ENCODE results near the gene MAD1L1. TPM values are rescaled to one million over a fixed set of nuclear protein-coding genes. Genes with fewer than 3 reads are reported as not detected.
"Not testable (repeated sequence)": the region's sequence is repeated elsewhere in the genome, so short reads cannot be mapped to it uniquely, and the experiment has no call there.

The MAD1L1 gene
- total RNA-seq, 1 donor from 2014 or later = 32.3 TPM

- not testable (repeated sequence) for DNase-seq (ENCODE audit: low read depth); H3K27me3 ChIP-seq (ENCODE audit: insufficient read depth, low read length); H3K4me2 ChIP-seq (ENCODE audit: low read length); H3K79me2 ChIP-seq (ENCODE audit: insufficient read depth, low read length); H3K27ac ChIP-seq (ENCODE audit: low read depth, low read length); H3K36me3 ChIP-seq (ENCODE audit: insufficient read depth, low read length); H4K20me1 ChIP-seq (ENCODE audit: insufficient read depth, low read length); FAIRE-seq; H2AFZ ChIP-seq (ENCODE audit: low read depth, low read length); H3K9me3 ChIP-seq (ENCODE audit: insufficient read depth, low read depth, low read length); H3K4me3 Mint-ChIP-seq (ENCODE audit: unreplicated experiment); H3K9ac ChIP-seq (ENCODE audit: low read length); H3K27ac Mint-ChIP-seq (ENCODE audit: unreplicated experiment); H3K4me1 Mint-ChIP-seq (ENCODE audit: low read depth, unreplicated experiment); H3K4me3 ChIP-seq (ENCODE audit: insufficient read depth, low read depth, low read length); H3K27me3 Mint-ChIP-seq (ENCODE audit: low read depth, unreplicated experiment); H3K4me1 ChIP-seq (ENCODE audit: insufficient read depth, low read length)
- Mint-ChIP-seq H3K36me3 (ENCODE audit: low read depth, unreplicated experiment) (peaks cover 13% of the 10 kb centered on the region), H3K9me3 (ENCODE audit: unreplicated experiment) (peaks cover 19% of the 10 kb centered on the region)
Observed at GRCh38 chr7:1826931-1827330, 405.8 kb downstream of the MAD1L1 start.

DNA sequence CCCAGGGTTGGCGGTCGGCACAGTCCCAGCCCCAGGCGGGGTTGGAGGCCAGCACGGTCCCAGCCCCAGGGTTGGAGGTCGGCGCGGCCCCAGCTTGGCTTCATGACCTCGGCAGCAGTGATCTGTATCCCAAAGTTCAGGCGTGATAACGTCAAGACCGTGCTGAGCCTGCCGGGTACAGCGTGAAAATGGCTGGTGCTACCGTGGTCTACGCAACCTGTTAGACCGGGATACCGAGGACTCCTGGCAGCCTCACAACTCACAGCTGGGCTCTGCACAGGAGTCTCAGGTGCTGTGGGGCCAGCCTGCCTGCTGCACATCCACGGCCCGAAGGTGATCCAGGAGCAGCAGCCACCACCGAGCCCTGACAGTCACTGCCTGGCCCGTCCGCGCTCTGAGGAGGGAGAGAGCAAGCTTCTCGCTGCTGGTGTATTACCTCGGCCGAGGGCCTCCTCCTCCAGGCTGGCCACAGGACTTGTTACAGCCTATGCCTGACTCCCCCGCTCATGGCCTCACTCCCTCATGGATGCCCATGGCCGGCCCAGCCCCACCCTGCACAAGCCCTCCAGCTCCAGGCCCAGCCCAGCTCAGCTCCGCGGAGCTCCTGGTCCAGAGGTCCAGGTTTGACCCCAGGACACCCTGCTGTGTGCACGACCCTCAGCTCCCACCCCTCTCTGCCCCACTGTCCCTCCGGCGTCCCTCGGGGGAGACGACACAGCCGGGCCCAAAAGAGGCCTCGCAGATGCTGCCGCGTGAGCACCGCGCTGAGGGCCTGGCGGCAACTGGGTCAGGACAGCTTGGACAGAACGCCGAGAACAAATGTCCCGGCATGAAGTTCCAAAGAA lies 406.6 kb downstream of the MAD1L1 start:
- Mint-ChIP-seq H3K9me3 (ENCODE audit: unreplicated experiment) (peaks cover 13% of the 10 kb centered on the region), H3K27ac (ENCODE audit: unreplicated experiment) (no peak overlapping the region), H3K4me1 (ENCODE audit: low read depth, unreplicated experiment) (no peaks in the 10 kb centered on the region), H3K27me3 (ENCODE audit: low read depth, unreplicated experiment) (no peaks in the 10 kb centered on the region), H3K4me3 (ENCODE audit: unreplicated experiment) (no peak overlapping the region), H3K36me3 (ENCODE audit: low read depth, unreplicated experiment) (peaks cover 8% of the 10 kb centered on the region)
- Histone ChIP-seq H3K9ac (ENCODE audit: low read length) (no peak overlapping the region), H3K4me3 (ENCODE audit: insufficient read depth, low read depth, low read length) (no peak overlapping the region), H3K36me3 (ENCODE audit: insufficient read depth, low read length) (no peaks in the 10 kb centered on the region), H3K27ac (ENCODE audit: low read depth, low read length) (no peak overlapping the region), H3K79me2 (ENCODE audit: insufficient read depth, low read length) (no peaks in the 10 kb centered on the region), H3K4me2 (ENCODE audit: low read length) (no peak overlapping the region), H2AFZ (ENCODE audit: low read depth, low read length) (no peak overlapping the region), H3K4me1 (ENCODE audit: insufficient read depth, low read length) (no peaks in the 10 kb centered on the region), H3K9me3 (ENCODE audit: insufficient read depth, low read depth, low read length) (no peaks in the 10 kb centered on the region), H3K27me3 (ENCODE audit: insufficient read depth, low read length) (no peaks in the 10 kb centered on the region), H4K20me1 (ENCODE audit: insufficient read depth, low read length) (no peaks in the 10 kb centered on the region)
- DNase-seq (ENCODE audit: low read depth) (no peak), FAIRE-seq (no peak)
- TF ChIP-seq EZH2 (IDR thresholded peaks at IDR 0.05; ENCODE audit: insufficient read depth, low read length) = no peak

GRCh38 chr7:1825647-1825896 lies 407.2 kb downstream of the MAD1L1 start:
- not testable (repeated sequence) for H3K4me3 Mint-ChIP-seq (ENCODE audit: unreplicated experiment); FAIRE-seq; H4K20me1 ChIP-seq (ENCODE audit: insufficient read depth, low read length); H3K27me3 ChIP-seq (ENCODE audit: insufficient read depth, low read length); H3K4me2 ChIP-seq (ENCODE audit: low read length); H3K9ac ChIP-seq (ENCODE audit: low read length); H3K4me1 Mint-ChIP-seq (ENCODE audit: low read depth, unreplicated experiment); H2AFZ ChIP-seq (ENCODE audit: low read depth, low read length); DNase-seq (ENCODE audit: low read depth); H3K4me1 ChIP-seq (ENCODE audit: insufficient read depth, low read length); H3K27ac Mint-ChIP-seq (ENCODE audit: unreplicated experiment); H3K36me3 Mint-ChIP-seq (ENCODE audit: low read depth, unreplicated experiment); H3K27me3 Mint-ChIP-seq (ENCODE audit: low read depth, unreplicated experiment); H3K27ac ChIP-seq (ENCODE audit: low read depth, low read length); H3K4me3 ChIP-seq (ENCODE audit: insufficient read depth, low read depth, low read length); H3K36me3 ChIP-seq (ENCODE audit: insufficient read depth, low read length); H3K79me2 ChIP-seq (ENCODE audit: insufficient read depth, low read length); H3K9me3 ChIP-seq (ENCODE audit: insufficient read depth, low read depth, low read length)
- H3K9me3 Mint-ChIP-seq (ENCODE audit: unreplicated experiment) = peaks cover 12% of the 10 kb centered on the region

GRCh38 chr7:1824882-1825646 lies 407.7 kb downstream of the MAD1L1 start:
- DNase-seq (ENCODE audit: low read depth); H3K79me2 ChIP-seq (ENCODE audit: insufficient read depth, low read length); H3K4me2 ChIP-seq (ENCODE audit: low read length); H3K4me3 ChIP-seq (ENCODE audit: insufficient read depth, low read depth, low read length); H3K4me1 ChIP-seq (ENCODE audit: insufficient read depth, low read length); H3K4me1 Mint-ChIP-seq (ENCODE audit: low read depth, unreplicated experiment); H3K27ac Mint-ChIP-seq (ENCODE audit: unreplicated experiment); H3K9me3 ChIP-seq (ENCODE audit: insufficient read depth, low read depth, low read length); H3K27me3 ChIP-seq (ENCODE audit: insufficient read depth, low read length); H2AFZ ChIP-seq (ENCODE audit: low read depth, low read length); FAIRE-seq; H3K36me3 ChIP-seq (ENCODE audit: insufficient read depth, low read length); H3K27ac ChIP-seq (ENCODE audit: low read depth, low read length); H4K20me1 ChIP-seq (ENCODE audit: insufficient read depth, low read length); H3K9ac ChIP-seq (ENCODE audit: low read length); H3K36me3 Mint-ChIP-seq (ENCODE audit: low read depth, unreplicated experiment); H3K4me3 Mint-ChIP-seq (ENCODE audit: unreplicated experiment); H3K27me3 Mint-ChIP-seq (ENCODE audit: low read depth, unreplicated experiment): not testable (repeated sequence)
- H3K9me3 Mint-ChIP-seq (ENCODE audit: unreplicated experiment) = peaks cover 12% of the 10 kb centered on the region

DNA sequence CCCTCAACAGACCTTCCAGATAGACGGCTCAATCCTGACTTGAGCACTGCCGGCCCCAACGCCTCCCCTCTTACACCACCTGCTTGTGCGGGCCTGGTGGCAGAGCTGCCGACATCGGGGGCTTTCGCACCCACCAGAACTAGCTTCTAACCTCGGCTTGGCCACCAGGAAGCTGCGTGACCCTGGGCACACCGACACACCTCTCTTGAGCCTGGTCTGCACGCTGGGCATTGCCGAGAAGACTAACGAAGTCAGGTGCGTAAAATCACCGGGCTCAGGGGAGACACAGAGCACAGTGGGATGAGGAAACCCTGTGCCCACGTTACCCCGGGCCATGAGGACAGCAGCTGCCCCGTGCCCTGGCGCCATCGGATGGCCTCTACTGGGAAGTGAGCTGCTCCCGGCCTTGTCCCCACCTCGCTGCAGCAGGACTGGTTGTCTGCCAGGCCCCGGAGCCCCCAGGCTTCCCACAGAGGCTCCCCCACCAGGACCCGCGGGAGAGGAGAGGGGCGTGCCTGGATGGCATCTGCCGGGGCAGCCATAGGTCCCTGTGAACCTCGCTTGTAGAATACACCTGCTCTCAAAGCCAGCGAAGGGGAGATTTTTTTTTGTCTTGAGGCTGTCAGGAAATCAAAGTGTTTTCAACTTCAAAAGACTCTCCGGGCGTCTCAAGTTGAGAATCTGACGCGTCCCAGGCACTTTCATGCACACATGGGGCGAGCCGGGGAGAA lies 408.4 kb downstream of the MAD1L1 start:
- not testable (repeated sequence) for H3K27me3 Mint-ChIP-seq (ENCODE audit: low read depth, unreplicated experiment); H3K27me3 ChIP-seq (ENCODE audit: insufficient read depth, low read length); DNase-seq (ENCODE audit: low read depth)

More for the DNA sequence above, 408.4 kb downstream of the MAD1L1 start:
- not testable (repeated sequence) for H3K36me3 ChIP-seq (ENCODE audit: insufficient read depth, low read length); H3K27ac ChIP-seq (ENCODE audit: low read depth, low read length); H2AFZ ChIP-seq (ENCODE audit: low read depth, low read length); H3K27ac Mint-ChIP-seq (ENCODE audit: unreplicated experiment); H3K36me3 Mint-ChIP-seq (ENCODE audit: low read depth, unreplicated experiment); H3K79me2 ChIP-seq (ENCODE audit: insufficient read depth, low read length); H3K4me3 Mint-ChIP-seq (ENCODE audit: unreplicated experiment); FAIRE-seq; H3K4me3 ChIP-seq (ENCODE audit: insufficient read depth, low read depth, low read length); H3K9ac ChIP-seq (ENCODE audit: low read length); H3K4me1 ChIP-seq (ENCODE audit: insufficient read depth, low read length); H3K4me2 ChIP-seq (ENCODE audit: low read length); H3K9me3 Mint-ChIP-seq (ENCODE audit: unreplicated experiment); H3K9me3 ChIP-seq (ENCODE audit: insufficient read depth, low read depth, low read length); H4K20me1 ChIP-seq (ENCODE audit: insufficient read depth, low read length); H3K4me1 Mint-ChIP-seq (ENCODE audit: low read depth, unreplicated experiment)
